Pons (tissue), 1 donor: ENCODE measurements around the gene MRAS.
"Not testable (repeated sequence)": the region's sequence is repeated elsewhere in the genome, so short reads cannot be mapped to it uniquely, and the experiment has no call there.

Experiments used
- DNase-seq: peaks from one replicate; pipeline ENCODE4 v3.0.0-alpha.2; 2016; ENCODE audit warnings: low spot score

MRAS gene

DNA sequence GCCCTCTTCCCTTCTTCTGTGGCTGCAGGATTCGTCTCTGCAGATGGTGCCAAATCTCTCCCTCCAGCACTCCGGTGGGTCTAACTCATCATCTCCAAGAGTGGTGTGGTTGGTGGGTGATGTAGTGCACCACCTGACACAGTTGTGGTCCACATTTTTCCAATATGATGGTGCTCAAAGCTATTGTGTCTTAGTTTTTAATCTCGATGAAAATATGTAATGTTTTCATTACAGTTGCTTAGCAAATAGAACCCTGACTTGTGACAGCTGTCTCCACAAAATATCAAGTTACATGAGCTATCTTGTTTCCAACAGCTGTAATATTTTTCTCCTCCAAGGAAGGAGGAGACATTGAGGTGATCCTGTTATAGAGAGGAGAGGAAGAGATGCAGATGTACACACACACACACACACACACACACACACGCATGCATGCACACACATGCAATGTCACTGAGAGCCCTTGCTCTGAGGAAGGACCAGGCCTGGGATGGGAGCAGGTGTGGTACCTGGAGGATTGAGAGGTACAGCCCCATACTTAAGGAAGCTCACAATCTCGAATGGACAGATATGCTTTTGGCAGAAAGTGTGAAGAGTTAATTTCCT lies 70.3 kb downstream of the MRAS start:
- DNase-seq, result no peak

DNA sequence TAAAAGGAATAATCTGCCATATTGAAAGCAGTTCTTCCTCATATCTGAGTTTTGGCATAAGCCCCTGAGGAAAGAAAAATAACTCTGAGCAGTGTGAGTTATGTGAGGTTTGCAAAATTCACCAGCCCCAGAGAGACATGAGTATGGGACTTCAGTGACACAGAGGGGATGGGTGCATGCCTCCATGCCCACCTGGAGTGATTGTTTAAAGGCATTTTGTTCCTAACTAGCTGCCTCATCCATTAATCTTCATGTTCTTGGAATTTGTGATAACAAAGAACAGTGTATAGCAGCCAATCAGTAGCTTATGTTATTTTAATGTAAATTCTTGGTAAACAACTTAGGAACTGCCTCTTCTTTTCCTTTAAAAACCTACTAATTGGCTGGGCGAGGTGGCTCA lies 74.9 kb downstream of the MRAS start:
- DNase-seq, result no peak

DNA sequence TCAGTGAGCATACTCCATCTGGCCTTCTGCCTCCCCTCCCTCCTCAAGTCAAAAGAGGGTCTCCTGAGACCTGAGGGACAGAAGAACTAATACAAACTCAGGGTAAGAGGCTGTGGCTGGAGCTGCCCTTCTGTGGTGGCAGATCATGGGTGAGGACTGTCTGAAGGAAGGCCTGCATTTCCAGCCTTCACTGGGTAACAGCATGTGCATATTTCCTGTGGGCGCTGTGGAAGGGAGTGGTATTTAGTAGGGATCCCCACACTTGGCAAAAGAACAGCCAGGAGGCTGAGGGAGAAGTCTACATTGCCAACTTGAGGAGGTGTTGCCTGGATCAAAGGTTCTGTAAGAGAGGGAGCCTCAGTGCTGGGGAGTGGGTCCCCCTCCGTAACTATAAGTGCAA lies 75.9 kb downstream of the MRAS start:
- no peak for DNase-seq

DNA sequence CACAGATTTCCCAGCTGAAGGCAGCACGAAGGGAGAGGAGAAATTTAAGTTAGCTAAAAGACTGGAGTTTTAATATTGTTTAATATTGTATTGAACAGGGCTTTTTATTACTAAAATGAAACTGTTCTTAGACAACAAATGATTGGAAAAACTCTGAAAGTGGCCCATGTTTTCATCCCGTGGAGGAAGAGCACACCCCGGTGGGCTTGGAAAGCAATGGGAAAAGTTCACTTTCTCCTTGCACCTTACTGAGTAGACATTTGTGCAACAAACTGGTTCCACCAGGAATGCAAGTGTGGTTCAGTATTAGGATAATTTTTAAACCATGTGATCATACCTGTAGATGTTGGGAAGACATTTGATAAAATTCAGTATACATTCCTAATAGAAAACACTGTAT lies 77.8 kb downstream of the MRAS start:
- no peak for DNase-seq

DNA sequence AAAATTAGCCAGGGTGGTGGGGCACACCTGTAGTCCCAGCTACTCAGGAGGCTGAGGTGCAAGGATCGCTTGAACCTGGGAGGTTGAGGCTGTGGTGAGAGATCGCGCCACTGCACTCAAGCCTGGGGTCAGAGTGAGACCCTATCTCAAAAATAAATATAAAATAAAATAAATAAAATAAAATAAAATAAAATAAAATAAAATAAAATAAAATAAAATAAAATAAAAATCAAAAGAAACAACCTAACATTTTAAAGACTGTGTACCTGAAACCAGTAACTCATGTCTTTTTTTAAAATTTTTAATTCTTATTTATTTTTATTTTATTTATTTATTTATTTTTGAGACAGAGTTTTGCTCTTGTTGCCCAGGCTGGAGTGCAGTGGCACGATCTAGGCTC lies 78.4 kb downstream of the MRAS start:
- DNase-seq, result not testable (repeated sequence)

DNA sequence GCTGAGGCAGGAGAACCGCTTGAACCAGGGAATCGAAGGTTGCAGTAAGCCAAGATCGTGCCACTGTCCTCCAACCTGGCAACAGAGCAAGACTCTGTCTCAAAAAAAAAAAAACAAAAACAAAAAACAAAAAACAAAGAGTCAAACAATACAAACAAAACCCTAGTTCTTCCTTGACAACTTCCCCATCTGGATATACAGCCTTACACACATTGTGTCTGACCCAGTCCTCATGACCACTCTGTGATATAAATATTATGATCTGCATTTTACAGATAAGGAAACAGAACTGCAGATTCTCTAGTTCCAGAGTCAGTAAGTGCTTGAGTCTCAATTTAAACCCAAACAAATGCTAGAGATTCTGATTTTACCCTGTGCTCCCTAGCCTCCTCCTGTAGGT lies 81.3 kb downstream of the MRAS start:
- DNase-seq, result no peak

DNA sequence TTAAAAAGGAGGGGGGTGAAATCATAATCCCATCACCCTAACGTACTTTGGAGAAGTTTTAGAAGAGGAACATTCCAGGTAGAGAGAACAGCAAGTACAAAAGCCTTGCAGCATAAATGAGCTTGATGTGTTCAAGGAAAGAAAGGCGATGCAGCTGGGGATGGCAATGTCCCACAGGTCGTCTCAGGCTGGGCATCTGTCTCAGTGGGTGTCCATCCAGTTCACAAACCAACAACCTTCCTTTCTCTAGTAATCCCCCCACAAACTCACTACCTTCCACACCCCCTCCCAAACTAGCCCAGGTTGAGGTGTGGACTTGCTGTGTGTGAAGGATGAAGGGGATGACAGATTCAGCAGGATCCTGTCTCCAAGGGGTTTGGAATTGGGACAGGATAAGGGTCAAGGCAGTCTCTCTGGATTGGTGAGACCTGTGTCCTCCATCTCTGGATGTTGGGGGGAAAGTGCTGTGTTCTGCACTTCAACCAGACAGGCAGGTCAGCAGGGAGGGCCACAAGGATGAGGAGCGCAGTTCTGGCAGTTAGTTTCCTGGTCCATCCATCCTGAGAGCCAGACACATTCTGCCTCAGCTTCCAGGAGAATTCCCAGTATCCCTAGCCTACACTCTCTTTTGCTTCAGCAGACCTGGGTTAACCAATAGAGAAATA lies 84.3 kb downstream of the MRAS start:
- no peak for DNase-seq

DNA sequence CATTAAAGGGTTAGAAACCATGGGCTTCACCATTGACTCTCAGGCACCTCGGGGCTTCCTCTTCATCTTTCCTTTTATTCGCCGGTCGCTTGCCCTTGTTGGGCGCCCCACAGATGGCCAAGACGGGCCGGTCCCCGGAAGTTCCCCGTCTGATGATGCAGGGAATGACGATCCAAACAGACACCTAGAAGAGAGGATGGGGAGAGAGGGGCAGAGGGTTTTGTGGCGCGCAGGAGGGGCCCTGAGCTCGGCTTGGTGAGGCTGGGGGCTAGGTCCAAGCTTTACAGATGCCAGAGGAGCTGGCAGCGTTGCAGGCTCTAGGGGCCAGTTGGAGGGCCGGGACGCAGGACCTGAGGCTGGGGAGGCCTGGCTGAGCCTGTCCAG lies 85.5 kb downstream of the MRAS start:
- no peak for DNase-seq

DNA sequence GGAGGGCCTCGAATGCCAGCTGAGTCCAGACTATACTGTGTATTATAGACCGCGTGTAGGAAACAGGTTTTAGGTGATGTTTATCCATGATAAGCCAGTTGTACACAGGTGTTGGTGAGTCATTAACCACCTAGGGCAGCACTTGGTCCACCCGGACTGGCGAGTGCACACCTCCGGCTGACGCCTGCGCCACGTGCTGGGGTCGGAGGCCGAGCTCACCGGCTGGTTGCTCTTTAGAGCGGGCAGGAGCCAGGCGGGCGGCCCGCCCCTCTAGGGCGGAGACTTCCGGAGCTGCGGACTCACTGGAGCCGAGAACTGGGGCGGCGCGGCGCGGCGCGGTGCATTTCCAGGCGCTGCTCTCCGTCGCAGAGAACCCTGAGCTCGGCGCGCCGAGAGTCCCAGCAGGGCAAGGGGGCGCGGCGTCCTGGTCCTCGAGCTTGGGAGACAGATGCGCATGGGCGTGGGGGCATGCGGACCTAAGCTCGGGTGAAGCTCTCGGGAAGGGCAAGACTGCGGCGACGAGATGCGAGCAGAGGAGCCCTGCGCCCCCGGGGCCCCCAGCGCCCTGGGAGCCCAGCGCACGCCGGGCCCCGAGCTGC lies 86.0 kb downstream of the MRAS start, which contains the start of gene ESYT3:
TSS of gene ESYT3 (plus strand) at position 341 of the 599 bp plus-strand sequence. CDS start at position 524, 183 bp downstream.
- no peak for DNase-seq

DNA sequence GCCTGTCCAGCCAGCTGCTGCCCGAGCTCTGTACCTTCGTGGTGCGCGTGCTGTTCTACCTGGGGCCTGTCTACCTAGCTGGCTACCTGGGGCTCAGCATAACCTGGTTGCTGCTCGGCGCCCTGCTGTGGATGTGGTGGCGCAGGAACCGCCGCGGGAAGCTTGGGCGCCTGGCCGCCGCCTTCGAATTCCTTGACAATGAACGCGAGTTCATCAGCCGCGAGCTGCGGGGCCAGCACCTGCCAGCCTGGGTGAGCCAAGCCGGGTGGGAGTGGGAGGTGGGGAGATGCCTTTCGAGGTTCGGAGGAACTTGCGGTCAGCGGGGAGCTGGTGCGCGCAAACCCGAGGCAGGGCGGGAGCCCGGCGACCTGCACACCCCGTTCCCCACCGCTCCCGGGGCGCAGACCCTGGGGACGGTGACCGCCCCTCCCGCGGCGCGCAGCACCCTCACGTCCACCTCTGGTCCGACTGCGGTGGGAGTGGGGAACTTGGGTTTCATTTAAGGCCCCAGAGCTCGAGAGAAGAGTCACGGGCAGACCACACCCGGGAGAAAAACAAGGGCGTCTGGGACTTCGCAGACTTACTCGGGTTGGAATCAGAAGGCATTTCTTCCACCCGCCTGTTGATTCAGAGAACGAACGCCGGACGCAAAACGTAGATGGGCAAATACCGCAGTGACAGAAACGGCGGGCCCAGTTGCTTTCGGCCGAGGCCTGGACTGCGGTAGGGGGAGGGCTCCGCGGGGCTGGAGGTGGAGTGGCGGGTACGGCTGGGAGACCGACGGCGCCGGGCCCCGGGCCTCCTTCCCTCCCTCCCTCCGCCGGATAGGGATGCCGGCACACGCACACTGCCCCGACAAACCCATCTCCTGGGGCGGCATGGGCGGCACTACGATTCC lies 86.7 kb downstream of the MRAS start:
- DNase-seq, result no peak

DNA sequence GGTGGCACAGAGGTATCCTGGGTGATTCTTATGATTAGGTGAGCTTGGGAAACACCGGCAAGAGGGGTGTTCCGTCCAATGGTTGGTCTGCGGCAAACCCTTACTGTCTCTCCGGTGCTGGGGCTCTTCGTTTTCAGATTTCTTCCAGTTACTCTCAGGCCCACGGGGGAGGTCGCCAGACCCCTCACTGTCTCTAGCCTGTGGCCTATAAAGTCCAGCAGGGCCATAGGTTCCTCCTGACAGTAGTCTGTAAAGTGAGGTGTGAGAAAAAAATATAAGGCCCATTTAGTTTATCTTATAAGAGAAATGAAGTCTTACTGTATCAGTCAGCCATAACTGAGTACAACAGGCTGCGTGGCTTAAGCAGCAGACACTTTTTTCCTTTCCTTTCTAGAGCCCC lies 87.5 kb downstream of the MRAS start:
- no peak for DNase-seq

DNA sequence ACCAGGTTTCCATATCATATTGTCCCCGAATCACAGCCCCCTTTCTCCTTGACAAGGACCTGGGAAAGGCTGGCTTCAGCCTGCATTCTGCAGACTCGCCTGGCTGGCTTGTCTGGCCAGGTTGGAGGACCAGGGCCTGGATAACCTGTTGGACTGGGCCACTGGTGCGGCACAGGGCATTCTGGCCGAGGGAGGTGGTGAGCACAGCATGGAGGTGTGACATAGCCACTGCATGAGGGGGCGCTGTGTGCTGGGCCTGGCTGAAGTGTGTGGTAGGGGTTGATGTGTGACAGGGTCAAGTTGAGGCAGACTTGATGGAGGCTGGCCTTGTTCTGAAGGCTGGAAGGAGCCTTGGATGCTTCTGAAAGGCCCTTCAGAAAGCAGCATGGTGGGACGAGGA lies 88.9 kb downstream of the MRAS start:
- no peak for DNase-seq

DNA sequence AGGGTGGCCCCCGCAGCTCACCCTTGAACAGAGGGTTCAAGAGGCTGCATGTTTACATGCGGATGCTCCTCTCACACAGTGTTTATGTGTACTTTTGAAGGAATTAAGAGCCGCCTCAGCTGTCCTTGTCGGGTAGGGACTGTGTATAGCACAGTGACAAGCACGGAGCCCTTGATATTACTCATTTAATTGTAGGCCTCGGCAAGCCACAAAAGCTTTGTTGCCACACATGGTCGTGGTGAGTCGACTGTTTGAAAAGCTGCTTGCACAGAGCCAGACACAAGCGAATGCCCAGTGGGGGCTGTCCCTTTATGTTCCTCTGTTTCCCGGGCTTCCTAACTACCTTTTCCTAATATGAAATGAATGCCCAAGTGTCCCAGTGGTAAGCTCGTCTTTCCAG lies 90.5 kb downstream of the MRAS start:
- DNase-seq, result no peak

DNA sequence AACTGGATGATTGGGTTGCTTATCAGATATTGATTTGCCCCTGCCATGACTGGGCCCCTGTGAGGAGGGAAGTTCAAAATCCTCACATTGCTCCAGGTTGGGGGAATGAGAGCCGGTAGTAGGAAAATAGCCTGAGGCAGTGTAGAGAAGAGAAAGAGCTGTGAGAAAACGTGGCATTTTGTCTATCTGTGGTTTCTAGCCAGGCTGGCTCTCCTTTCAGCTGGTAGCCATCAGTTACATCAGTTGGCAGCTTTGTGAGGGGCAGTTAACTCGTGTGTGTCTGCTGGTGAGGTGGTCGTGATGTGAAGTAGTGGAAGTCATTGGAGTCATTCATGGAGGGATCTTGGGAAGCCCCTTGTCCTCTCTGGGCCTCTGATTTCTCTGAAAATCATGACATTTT lies 91.3 kb downstream of the MRAS start:
- DNase-seq, result no peak

DNA sequence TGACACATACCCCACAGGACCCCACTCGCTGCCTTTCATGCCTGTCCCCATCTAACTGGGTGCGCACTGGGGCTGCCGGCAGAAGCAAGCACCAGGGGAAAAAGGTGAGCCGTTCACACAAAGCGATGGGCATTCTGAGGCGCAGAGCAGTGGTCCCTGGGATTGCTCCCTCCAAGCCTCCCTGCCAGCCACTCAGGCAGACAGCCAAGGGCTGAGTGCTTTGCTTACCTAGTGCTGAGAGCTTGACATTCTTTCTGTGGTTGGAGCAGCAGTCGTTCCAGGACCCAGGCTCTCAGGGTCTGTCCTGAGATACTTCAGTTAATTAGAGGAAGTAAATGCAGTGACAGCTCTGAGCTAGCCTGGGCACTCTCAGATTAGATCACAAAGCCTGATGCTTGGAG lies 91.7 kb downstream of the MRAS start:
- DNase-seq, result no peak

DNA sequence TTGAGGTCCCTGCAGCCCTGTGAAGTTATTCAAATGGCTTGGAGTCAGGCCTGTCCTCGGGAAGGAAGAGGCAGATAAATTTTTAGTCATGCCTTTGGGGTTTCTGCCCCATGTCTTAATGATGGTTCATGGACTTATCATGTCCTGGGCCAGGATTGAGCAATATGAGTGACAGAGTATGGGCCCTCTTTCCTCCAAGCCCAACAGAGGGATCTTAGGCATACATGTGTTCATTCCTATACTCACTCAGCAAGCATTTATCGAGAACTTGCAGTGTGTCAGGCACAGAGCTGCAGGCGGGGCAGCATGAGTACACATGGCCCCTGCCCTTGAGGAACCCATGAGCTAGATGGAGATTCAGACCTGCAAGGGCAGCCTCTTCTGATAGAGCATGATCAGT lies 92.2 kb downstream of the MRAS start:
- no peak for DNase-seq

DNA sequence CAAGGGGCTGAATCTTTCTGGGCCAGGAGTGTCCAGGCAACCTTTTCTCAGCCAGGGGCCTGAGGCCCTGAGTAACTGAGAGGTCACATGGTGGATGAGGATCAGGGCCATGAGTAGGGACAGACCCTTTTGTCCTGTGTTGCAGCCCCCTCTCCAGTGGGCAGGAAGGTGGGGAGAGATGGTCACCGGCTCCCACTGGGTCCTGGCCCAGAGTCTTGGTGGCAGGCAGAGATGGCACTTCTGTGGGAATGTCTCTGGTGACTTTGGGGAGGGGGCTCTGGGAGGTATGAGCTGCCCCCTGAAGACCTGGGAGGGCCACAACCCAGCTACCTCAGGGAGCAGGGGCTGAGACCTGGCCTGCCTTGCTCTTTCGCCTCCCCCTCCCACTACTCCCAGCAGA lies 92.9 kb downstream of the MRAS start:
- DNase-seq, result no peak

DNA sequence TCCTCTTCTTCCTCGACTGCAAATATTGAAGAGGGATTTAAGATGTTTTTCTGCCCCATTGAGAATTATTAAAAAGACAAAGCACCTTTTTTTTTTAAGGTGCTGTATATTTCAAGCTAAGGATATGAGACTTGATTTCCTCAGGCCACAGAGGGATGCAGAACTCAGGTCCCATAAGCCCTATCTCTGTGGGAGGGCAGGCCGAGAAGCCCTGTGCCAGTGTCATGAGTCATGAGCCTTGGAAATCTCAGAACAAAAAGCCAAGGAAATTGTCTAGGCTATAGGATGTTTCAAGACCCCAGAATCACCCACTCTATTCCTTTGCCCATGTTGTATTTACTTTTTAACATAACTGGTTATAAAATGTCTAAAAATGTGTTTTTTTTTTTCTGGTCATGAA lies 93.4 kb downstream of the MRAS start:
- no peak for DNase-seq

DNA sequence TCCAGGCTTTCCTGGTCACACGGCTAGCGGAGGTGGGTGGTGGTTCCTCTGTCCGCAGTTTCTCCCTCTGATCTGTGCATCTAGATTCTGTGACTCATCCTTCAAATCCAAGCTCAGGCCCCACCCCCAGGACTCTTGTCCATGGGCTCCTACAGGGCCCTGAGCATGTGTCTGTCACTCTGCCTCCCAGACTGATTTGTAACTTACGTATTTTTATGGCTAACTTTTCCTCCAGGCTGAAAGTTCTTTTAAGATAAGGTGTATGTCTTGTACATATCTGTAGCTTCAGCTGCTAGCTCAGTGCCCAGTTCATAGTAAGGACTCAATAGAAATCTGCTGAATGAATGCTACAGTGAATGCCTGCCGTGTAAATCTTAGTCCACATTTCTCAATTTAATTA lies 94.1 kb downstream of the MRAS start:
- no peak for DNase-seq

DNA sequence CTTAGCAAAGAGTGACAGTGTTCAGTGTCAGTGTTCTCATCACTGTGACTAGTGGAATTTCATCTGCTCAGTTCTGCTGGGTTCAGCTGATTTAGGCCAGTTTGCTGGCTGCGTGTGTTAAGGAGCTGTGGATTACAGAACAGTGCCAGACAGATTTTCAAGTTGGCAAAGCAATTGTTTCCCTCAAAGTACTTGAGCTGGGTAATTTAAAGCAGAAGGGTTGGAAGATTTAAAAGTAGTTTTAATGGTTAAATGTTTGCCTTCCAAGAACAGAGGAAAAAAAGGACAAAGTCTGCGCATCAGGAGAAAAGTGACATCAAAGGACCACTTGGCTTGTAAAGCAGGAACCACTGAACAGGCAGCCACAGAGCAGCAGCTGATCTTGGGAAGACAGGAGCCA lies 94.7 kb downstream of the MRAS start:
- no peak for DNase-seq

DNA sequence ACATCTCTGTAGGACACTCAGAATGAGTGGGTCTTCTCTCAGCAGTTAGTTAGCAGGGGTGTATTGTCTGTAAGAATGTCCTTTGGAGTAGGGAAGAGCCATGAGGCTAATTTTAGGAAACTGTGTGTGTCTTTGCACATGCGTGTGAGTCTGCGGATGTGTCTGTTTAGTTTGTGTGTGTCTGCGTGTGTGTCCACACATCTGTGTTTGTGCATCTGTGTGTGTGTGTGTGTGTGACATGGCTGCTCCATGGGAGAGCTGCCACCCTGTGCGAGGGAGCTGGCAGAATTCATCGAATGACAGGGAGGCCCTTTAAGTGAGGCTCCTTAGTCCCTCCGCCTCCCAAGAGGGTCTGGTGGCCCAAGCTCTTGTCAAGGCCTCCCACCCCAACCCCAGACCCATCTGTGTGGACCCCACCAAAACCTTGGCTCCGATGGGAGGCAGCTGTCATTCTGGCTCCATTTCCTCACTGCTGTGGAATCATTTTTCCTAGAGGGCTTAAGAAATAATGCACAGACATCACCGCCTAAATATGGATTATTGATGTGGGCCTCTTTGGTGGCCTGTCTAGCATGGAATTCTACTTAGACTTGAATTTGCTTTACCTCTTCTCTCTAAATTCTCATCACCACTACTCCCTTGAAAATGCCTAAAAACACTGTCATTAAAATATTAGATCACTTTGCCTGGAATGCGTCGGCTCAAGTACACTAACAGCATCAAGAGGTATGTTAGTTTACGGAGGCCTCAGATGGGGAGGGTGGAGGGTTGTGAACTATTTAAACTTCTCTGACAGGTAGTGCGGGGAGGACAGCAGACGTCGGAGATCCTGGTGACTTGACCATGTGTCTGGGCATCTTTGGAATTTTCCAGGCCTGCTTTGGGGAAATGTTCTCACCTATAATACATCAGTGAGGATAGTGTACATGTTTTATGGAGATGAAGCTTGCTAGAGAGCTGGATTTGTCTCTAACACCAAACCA lies 95.4 kb downstream of the MRAS start:
- DNase-seq, result no peak

DNA sequence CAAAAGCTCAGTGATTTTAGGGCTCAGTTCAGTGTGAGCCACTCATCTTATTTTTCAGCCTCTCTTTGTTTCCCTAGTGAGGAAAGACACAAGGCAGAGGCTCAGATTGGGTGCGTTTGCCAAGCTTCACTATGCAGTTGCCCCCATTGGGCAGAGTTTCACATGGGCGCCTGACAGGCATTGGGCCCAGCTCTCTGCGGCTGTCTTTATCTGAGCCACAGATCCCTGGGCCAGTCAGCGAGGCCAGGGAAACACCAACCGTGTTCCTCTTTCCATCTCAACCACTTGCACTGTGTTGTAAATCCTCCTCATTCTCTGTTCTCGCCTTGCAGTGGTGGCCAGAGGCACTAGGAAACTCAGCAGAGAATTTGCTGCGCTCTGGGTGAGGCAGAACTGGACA lies 96.9 kb downstream of the MRAS start:
- no peak for DNase-seq
